GM18526 (cell line): ENCODE results near the gene EPB41L2.

Experiments
- POLR2A ChIP-seq: IDR thresholded peaks from 3 replicates; pipeline ENCODE4 v1.6.1; 2011; ENCODE audit not compliant: insufficient read length; ENCODE audit errors: extremely low read depth

The EPB41L2 gene

GRCh38 chr6:131023834-131024504 is 39.1 kb downstream of the EPB41L2 start:
- no peak for TF ChIP-seq POLR2A

- no peak for TF ChIP-seq POLR2A
These were observed 40.4 kb downstream of the EPB41L2 start for GRCh38 chr6:131022691-131023090.

DNA sequence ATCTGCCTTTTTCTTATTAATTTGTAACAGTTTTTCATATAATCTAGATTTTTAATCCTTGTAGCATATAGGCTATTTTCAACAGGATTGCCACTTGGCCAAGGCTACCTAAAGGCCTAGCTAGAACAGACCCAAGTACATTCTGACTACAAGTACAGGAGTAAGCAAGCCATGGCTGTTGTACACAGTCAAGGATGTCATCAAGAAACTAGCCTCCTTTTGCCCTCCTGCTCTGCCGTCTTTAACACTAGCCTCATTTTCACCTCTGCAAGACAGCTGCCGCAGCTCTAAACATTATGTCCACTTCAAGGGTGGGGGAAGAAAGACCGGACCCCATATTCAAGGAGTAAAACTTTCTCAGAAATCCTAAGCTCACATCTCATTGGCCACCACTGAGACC is 45.1 kb downstream of the EPB41L2 start:
- no peak for TF ChIP-seq POLR2A

- TF ChIP-seq POLR2A: no peak
These were observed 47.3 kb downstream of the EPB41L2 start for GRCh38 chr6:131015630-131016263.

DNA sequence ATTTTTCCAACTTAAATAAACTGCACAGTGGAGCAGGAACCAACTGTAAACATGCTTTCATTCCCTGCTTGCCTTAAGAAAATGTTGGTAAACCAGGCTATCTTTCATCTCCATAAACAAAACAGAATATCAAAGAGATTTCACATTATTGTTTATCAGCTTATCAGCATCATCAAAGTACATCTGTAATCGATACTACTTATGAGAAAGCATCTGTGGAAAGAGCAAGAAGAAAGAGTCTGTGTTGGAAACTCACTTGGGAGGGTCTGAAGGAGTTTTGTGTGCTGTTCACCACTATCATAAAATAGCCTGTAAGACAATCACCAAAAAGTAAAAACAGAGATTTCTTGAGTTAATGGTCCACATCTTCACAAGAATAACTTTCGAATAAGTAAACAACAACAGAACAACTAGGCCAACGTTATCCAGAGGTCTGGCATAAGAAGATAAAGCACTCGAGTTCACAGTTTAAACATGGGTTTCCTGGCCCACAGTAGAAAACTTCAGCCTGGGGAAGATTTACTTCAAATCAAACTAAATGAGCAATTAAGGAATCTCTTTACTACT is 47.9 kb downstream of the EPB41L2 start:
- no peak for TF ChIP-seq POLR2A

DNA sequence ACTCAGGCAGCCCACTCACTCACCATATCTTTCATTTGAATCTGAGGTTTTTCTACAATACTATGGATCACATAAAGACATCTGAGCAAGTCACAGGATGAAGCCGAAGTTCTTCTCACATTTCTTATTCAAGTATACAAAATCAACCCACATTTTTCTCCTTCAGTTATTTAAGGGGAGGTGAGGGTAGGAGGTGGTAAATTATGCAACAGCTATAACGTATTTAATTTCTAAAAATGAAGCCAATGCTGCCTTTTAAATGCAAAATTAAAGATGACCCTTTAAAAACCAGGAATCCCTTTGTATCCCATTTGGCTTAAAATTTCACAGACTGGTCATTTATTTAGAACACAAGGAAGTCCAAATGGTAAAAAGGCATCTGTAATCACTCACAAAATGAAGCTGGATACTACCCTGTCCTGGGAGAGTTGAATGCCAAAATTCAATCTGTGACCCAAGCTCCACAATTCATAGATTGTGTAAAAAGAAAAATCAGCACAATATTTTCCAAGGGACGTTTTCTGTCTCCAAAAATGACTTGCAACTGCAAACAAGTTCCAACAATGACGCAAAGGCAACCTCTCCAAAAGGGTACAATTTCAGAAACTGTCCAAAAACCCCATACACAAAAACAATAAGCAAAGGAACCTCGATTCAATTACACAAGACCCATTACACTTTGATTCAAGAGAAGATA is 48.8 kb downstream of the EPB41L2 start:
- TF ChIP-seq POLR2A: no peak

DNA sequence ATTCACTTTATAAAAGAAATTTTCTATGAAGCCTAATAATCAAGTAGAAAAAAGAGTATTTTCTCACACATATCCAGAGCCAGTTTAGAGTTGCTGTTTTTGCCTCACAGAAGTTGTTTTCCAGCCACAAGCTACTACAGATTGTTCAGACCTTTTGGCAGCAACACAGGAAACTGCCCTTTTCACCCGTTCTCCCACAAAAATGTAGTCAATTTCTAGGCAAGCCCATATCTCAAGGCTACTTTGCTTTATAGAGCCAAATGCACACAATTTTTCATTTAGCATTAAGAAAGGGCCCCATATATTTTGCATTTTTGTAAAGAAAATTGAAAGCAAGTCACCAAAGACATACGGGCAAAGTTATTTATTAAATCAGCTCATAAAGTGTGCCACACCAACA is 49.5 kb downstream of the EPB41L2 start:
- no peak for TF ChIP-seq POLR2A

DNA sequence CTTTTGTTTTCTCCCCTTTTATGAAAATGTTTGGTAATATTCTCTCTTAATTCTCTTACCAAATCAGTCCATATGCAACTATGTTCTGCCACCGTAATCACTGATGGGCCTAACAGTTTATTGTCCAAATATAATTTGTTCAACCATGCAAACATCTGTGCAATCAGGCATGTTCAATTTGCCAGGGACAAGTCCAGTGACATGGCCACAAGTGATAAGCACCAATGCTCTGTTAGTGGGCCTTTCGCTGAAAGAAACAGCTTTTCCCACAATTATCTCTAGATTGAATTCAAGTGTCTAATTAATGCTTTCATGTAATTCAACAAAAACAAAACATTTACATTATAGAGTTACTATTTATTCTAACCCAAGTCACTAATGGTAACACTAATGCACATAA is 53.3 kb downstream of the EPB41L2 start:
- no peak for TF ChIP-seq POLR2A

GRCh38 chr6:131007286-131007685 is 55.8 kb downstream of the EPB41L2 start:
- TF ChIP-seq POLR2A: no peak

- no peak for TF ChIP-seq POLR2A
These were observed 57.5 kb downstream of the EPB41L2 start for GRCh38 chr6:131005439-131006016.

GRCh38 chr6:131004936-131005335 is 58.1 kb downstream of the EPB41L2 start:
- TF ChIP-seq POLR2A: no peak

DNA sequence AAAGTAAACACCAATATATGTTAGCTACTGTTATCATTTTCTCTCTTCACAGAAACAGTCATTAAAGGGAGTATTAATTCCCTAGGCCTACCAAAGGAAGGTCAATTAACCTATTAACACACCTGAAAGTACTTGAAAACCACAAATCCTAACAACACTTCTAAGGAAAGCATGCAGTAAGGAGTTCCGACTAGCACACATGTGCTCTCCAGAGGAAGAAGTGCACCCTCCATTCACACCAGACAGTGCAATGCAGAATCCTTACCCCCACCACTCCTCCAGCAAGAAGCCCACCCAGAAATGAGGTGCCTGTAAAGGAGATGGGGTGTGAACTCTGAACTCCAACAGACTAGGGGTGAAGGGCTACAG is 58.7 kb downstream of the EPB41L2 start:
- TF ChIP-seq POLR2A: no peak

DNA sequence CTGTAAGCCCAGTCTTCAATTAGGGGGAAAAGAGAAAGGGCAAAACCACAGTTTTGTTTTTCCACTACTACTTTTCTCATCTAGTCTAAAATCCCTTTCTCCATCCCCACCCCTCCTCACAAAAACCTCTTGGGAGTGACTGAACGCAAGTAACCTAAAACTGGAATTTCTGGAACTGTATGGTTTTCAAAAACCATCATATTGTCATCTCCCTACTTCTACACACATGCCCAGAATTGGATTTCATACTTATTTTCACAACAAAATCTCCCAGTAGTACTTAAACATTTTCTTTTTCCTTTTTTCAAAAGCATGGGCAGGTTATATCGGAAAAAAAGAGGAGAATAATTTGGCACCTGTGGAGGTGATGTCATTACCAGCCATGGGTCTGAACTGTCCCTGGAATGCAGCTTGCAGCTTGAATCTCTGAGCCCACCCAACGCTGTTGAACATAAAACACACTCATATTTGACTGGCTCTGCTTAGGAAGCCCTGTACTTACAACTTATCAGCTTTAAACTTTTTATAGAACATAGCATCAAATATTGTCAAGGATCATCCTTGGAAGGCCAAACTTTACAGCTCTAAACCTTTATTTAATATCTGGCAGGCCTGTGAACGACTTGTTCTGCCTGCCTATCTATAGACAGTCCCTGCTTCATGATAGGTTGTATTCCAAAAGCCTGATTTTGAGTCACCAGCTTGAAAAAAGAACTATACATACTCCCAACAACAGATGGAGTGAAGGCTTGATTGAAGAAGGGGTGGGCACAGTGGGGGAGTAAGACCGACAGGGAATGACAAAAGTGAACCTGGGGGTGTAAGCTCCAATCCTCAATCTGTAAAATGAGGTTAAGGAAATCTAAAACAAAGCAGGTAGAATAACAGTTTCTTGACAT is 59.3 kb downstream of the EPB41L2 start:
- TF ChIP-seq POLR2A: no peak

GRCh38 chr6:131002661-131002980 is 60.4 kb downstream of the EPB41L2 start:
- no peak for TF ChIP-seq POLR2A

DNA sequence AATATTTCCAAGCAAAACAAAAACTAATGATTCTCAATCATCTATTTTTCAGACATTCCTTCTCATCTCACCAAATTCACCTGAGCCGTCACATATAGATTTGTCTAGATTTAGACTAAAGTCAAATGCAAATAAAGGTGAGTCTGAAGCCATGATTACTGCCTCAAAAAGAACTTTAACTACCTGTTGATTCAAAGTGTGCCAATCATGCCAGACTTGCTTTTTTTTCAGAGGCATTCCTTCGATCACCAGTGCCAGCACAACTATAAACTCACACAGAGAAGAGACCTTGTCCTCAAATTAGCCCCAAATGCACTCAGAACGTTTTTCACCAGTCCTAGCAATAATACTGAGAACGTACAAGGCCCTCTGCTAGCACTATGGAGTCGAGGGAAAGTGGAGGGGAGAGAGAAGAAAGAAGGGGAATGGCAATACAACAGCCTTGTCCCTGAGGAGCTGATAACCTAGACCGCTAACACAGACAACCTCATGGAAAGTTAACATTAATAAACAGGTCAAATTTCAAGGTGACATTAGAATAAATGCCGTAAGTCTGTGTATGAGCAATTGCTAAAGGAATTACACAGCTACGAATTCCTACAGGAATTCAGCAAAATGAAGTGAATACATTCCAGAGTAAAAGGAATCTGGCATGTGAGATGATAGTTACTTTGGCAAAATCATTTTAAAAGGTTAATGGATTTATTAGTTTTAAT is 60.9 kb downstream of the EPB41L2 start:
- TF ChIP-seq POLR2A: no peak
